ENCODE measurements around the gene KIAA1210.

The KIAA1210 gene

DNA sequence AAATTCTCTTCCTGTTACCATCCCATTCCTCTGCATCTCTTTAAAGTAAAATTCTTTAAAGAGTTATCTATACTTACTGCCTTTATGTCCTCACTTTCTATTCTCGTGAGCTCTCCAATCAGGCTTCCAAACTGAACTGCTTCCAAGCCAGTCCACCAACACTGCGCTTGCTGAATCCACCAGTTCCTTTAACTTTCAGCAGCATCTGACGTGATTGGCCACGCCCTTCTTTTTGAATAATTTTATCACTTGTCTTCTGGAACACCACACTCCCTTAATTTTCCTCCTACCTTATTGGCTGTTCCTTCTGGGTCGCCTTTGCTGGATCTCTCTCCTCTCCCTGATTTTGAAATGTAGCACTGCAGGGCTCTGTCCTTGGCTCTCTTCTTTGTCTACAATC is at the start of gene KIAA1210:
Gene KIAA1210 (minus strand): TSS at position 163 of the 400 bp plus-strand sequence. CDS start 4,170 bp downstream, outside the sequence.
- DNase-seq: no peak

GRCh38 chrX:119177278-119177677 is 49.7 kb upstream of the KIAA1210 start:
- peak in 2 of 56 donors; percentile 6 to 8 for DNase-seq

DNA sequence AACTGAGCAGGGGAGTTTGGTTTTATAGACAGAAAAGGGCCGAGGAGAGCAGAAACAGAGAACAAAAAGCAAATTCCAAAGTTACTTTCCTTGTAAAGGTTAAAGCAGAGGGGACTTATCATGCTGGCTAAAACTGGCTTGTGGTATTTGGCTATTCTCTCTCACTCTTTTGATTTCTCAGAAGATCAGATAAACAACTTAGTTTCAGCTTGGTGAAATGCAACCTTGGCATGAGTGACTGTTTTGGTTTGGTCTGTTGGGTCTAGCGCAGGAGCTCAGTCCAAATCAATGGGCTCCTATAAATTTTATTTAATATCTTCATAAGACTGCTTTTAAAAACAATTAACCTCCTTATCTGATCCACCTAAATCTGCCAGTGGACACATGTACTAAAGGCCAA is 47.3 kb upstream of the KIAA1210 start:
- DNase-seq: no peak

- DNase-seq: no peak
Measured at GRCh38 chrX:119168104-119168503, 40.5 kb upstream of the KIAA1210 start.

DNA sequence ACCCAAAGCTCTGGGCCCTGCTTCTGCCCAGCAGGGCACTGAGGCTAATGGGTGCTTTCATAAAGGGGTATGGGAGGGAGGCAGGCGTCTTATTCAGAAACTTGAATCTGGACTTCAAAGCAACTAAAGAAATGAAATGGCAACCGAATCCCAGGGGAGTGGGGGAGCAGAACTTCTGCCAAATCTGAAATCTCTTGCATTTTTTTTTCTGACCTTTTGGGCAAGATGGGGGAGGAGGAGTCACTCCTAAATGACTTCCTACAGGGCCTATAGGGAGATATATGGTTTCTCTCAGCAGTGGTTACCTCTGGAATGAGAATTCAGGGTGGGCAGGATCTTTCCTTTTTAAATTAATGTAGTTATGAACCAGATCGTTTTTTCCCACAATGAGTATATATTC is 30.6 kb upstream of the KIAA1210 start:
- DNase-seq: no peak

- DNase-seq: no peak
Measured at GRCh38 chrX:119156241-119156640, 28.6 kb upstream of the KIAA1210 start.

DNA sequence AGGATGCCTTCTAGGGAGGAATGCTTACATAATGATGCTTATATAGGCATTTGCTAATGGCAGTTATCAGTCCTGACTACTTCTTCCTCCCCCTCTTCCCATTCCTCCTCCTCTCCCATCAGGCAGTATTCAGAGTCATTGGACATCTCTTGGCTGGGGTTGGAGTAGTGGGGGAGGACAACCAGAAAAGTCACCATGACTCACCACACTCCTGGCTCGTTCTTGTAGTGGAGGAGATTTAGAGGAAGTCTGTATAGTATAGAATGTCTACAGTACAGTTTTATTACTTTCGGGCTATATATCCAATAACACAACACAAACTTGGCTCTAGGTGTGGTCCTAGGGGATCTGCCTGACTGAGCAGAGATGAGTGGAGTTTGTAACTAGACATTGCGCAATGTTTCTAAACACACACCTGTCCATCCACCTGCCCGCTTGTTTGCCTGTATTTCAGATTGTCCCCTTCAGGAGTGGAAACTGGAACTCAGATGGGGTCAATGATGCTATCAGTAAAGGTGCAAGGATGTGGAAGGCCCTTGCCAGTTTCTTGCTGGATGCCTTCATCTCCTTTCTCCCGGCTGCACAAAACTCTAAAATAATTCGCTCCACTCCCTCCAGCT is 27.9 kb upstream of the KIAA1210 start:
- DNase-seq: no peak

GRCh38 chrX:119151051-119151380 is 23.4 kb upstream of the KIAA1210 start:
- no peak for DNase-seq

- DNase-seq: peak in 1 of 56 donors; percentile 2
Measured at GRCh38 chrX:119150163-119151050, 22.8 kb upstream of the KIAA1210 start.

GRCh38 chrX:119147486-119147885 is 19.9 kb upstream of the KIAA1210 start:
- no peak for DNase-seq

DNA sequence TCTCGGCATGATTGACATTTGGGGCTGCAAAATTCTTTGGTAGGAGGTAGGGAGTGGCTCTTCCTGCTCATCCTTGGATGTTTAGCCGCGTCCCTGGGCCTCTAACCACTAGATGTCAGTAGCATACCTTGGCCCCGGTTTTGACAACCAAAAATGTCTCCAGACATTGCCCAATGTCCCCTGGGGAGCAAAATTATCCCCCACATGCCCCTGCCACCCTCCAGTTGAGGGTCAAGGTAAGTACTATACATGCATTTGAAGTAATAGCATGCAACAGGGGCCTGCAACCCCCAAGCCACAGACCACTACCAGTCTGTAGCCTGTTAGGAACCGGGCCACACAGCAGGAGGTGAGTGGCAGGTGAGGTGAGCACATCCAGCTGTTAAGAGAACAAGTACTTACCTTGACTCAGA is 17.6 kb upstream of the KIAA1210 start:
- peak in 4 of 56 donors; percentile 0 for DNase-seq

DNA sequence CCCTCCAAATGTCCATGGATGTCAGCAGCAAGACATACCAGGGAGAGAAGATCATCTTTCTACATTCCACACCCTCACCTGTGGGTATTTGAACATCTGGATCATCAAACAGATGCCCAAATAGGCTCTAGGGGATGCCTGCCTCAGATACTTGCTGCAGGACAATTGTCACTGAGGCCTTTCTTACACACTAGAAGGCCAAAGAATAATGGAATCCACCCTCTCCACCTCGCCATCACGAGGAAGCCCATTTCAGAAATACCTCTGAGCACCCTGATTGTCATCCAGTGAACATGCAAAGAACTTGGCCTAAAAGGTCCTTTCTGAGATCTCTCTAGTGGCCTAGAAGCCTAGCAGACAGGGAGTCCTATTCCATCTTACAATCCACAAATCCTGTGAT is 6.9 kb upstream of the KIAA1210 start:
- no peak for DNase-seq

DNA sequence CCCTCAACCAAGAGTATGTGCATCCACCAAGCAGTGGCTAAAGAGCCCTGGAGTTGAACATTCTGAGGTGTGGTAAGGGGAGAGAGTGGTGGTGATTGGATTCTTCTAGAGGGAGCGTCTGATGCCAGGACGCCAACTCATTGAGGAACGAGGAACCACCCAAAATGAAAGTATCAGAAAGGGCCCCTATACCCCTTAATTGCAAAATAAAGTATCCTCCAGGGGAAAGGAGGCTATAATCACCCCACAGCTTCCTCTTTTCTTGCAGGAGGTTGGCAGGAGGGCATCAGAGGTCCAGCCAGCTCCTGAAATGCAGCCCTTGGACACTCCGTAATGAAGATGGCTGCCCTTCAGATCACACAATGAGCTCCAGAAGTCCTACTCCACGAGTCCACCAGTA is 5.3 kb upstream of the KIAA1210 start:
- DNase-seq: no peak

- DNase-seq: no peak
Measured at GRCh38 chrX:119132316-119132715, 4.7 kb upstream of the KIAA1210 start.

- DNase-seq: no peak
Measured at GRCh38 chrX:119130911-119131310, 3.3 kb upstream of the KIAA1210 start.

GRCh38 chrX:119121341-119121740 is 6.3 kb downstream of the KIAA1210 start:
- no peak for DNase-seq

DNA sequence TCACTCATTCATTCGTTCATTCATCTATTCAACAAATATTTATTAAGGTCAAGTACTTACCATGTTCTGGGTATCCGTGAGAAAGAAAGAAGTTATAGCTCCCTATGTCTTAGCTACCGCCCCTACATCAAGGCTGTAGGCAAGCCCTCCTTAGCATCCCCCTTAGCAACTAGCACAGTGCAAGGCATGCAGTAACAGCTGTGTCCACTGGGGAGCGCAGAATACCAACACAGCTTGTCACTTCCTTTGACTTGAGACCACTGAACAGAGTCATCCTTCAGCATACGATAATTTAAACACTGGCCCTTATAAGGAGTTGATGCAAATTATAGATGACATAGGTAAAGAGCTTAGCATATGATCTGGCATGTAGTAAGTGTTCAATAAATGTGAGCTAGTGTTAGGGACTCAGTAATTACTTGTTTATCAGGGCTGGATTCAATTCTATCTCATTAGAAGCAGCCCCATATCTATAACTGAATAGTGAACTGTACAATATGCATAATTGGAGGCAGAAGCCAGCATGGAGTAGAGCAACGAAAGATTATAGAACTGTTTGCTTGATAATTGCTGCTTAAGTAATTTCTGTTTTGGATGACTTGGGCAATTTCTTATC is 8.7 kb downstream of the KIAA1210 start:
- DNase-seq: peak in 28 of 56 donors; percentile 0 to 41 (median 1)

- no peak for DNase-seq
Measured at GRCh38 chrX:119107206-119107605, 20.4 kb downstream of the KIAA1210 start.

DNA sequence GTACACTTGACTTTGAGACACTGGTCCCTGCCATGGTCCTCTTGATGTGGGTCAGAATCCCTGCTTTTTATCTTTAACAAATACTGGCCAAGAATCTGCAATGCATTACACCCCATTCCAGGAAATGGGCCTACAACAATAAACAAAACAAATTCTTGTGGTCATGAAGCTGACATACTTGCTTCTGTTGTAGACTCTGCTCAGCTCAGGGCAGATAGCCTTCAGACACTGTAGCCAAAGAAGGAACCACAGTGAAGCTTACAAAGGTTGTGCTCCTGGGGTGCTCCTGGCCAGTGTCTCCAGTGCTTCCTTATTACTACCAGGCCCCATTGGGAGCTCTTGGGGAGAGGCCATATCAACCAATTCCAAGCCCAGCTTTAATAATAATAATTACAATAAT is 21.8 kb downstream of the KIAA1210 start:
- no peak for DNase-seq

GRCh38 chrX:119101168-119101567 is 26.4 kb downstream of the KIAA1210 start:
- no peak for DNase-seq

GRCh38 chrX:119095936-119096335 is 31.7 kb downstream of the KIAA1210 start:
- DNase-seq: no peak

GRCh38 chrX:119094819-119095218 is 32.8 kb downstream of the KIAA1210 start:
- DNase-seq: no peak

All from amygdala (tissue), 56 donors.